Measurements from ENCODE around the gene MSRB3. TPM values are rescaled to one million over a fixed set of nuclear protein-coding genes. Genes with fewer than 3 reads are reported as not detected.

Gene MSRB3
- total RNA-seq, 6 donors from 2014 or later = 15.7 to 76.3 (median 30.4) TPM

DNA sequence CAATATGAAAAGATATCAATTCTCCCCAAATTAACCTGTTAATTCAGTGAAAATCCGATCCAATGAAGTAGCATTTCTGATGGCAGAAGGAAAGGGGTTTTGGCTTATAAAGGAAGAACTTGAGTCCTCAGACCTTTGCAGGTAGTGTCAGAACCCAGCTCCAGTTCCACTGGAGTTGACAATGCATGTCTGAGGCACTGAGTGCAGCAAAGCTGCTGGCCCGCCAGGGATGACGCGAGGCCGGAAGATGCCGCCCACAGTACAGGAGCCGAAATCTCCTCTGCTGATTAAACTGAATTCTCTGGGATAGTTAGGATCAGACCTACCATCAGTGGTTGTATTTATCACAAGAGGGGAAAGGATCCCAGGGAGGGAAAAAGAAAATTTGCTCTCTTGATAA is 220.7 kb downstream of the MSRB3 start:
- H3K9me3 ChIP-seq = no peaks in the 10 kb centered on the region
- DNase-seq = peak in 1 of 2 donors; percentile 35
- no peak overlapping the region for H3K27ac ChIP-seq
- no peak overlapping the region for H3K4me3 ChIP-seq
- ATAC-seq (ENCODE audit: low FRiP score in 2 of 2) = no peak
- TF ChIP-seq, protein P1, sequence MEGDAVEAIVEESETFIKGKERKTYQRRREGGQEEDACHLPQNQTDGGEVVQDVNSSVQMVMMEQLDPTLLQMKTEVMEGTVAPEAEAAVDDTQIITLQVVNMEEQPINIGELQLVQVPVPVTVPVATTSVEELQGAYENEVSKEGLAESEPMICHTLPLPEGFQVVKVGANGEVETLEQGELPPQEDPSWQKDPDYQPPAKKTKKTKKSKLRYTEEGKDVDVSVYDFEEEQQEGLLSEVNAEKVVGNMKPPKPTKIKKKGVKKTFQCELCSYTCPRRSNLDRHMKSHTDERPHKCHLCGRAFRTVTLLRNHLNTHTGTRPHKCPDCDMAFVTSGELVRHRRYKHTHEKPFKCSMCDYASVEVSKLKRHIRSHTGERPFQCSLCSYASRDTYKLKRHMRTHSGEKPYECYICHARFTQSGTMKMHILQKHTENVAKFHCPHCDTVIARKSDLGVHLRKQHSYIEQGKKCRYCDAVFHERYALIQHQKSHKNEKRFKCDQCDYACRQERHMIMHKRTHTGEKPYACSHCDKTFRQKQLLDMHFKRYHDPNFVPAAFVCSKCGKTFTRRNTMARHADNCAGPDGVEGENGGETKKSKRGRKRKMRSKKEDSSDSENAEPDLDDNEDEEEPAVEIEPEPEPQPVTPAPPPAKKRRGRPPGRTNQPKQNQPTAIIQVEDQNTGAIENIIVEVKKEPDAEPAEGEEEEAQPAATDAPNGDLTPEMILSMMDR (IDR thresholded peaks at IDR 0.05) = no peak
- TF ChIP-seq POLR2AphosphoS5 (IDR thresholded peaks at IDR 0.05) (no peak), POLR2A (IDR thresholded peaks at IDR 0.05) (no peak), EP300 (IDR thresholded peaks at IDR 0.05) (no peak)
- WGBS, 2 donors = 93 to 97% methylated on average over 7 of the region's 7 CpGs
- no peaks in the 10 kb centered on the region for H3K36me3 ChIP-seq
- H3K4me1 ChIP-seq = peaks cover 0 to 33% (median 12%) of the 10 kb centered on the region in 4 donors
- H3K27me3 ChIP-seq = no peaks in the 10 kb centered on the region

GRCh38 chr12:65500091-65500900 is 221.8 kb downstream of the MSRB3 start:
- no peaks in the 10 kb centered on the region for H3K36me3 ChIP-seq
- H3K4me1 ChIP-seq = peaks cover 0 to 27% (median 12%) of the 10 kb centered on the region in 4 donors
- DNase-seq (no peak), ATAC-seq (ENCODE audit: low FRiP score in 2 of 2) (peak in 1 of 2 donors; percentile 29)
- no peaks in the 10 kb centered on the region for H3K9me3 ChIP-seq
- TF ChIP-seq POLR2A (IDR thresholded peaks at IDR 0.05) (no peak), EP300 (IDR thresholded peaks at IDR 0.05) (no peak), POLR2AphosphoS5 (IDR thresholded peaks at IDR 0.05) (no peak)
- TF ChIP-seq, protein P1 (IDR thresholded peaks at IDR 0.05) = no peak
- 49 to 63% methylated on average over 7 of the region's 7 CpGs for WGBS, 2 donors
- no peak overlapping the region for H3K4me3 ChIP-seq
- no peak overlapping the region for H3K27ac ChIP-seq
- no peaks in the 10 kb centered on the region for H3K27me3 ChIP-seq

- Histone ChIP-seq H3K4me3 (no peak overlapping the region), H3K27ac (no peak overlapping the region), H3K4me1 (peaks cover 0 to 24% (median 12%) of the 10 kb centered on the region in 4 donors), H3K9me3 (no peaks in the 10 kb centered on the region), H3K27me3 (no peaks in the 10 kb centered on the region), H3K36me3 (no peaks in the 10 kb centered on the region)
- peak in 1 of 2 donors; percentile 67 for ATAC-seq (ENCODE audit: low FRiP score in 2 of 2)
- TF ChIP-seq POLR2A (IDR thresholded peaks at IDR 0.05) (no peak), POLR2AphosphoS5 (IDR thresholded peaks at IDR 0.05) (no peak), EP300 (IDR thresholded peaks at IDR 0.05) (no peak)
- TF ChIP-seq, protein P1 (IDR thresholded peaks at IDR 0.05) = no peak
- peak in 1 of 2 donors; percentile 24 for DNase-seq
- 54 to 56% methylated on average over 6 of the region's 6 CpGs for WGBS, 2 donors
Measured at GRCh38 chr12:65501093-65501621, 222.7 kb downstream of the MSRB3 start.

DNA sequence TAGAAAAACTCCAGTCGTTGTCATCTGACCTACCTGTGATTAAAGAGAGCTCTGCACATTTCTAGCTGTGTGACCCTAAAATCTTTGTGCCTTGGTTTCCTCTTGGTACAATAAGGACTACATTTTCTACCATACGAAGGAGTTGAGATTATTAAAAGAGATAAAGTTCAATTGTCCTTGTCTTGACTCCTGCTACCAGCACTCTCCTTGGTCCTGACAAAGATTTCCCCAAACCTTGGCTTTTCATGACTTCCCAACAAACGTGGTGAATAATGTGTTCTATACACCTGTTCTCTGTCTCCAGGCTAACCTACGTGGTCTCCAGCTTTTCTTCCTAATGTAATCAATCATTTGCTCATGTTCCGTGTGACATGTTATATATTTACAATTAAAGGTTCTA is 223.5 kb downstream of the MSRB3 start:
- TF ChIP-seq POLR2A (IDR thresholded peaks at IDR 0.05) = no peak
- TF ChIP-seq EP300 (IDR thresholded peaks at IDR 0.05) = no peak
- TF ChIP-seq, protein P1 (IDR thresholded peaks at IDR 0.05) = no peak
- no peak for TF ChIP-seq POLR2AphosphoS5 (IDR thresholded peaks at IDR 0.05)
- Histone ChIP-seq H3K27me3 (no peaks in the 10 kb centered on the region), H3K27ac (no peak overlapping the region), H3K4me3 (no peak overlapping the region), H3K4me1 (peaks cover 0 to 17% (median 12%) of the 10 kb centered on the region in 4 donors), H3K36me3 (no peaks in the 10 kb centered on the region), H3K9me3 (no peaks in the 10 kb centered on the region)
- ATAC-seq (ENCODE audit: low FRiP score in 2 of 2) = no peak
- WGBS, 2 donors = 87 to 90% methylated on average over 5 of the region's 5 CpGs
- no peak for DNase-seq
